Mononuclear cell (primary cell): ENCODE measurements around the gene CAMK2D. TPM values are rescaled to one million over a fixed set of nuclear protein-coding genes. Genes with fewer than 3 reads are reported as not detected.
"Not testable (repeated sequence)": the region's sequence is repeated elsewhere in the genome, so short reads cannot be mapped to it uniquely, and the experiment has no call there.

Experiments
- H3K27me3 ChIP-seq: 2 replicates; pipeline ENCODE4 v1.6.0; 2011; ENCODE audit warnings: low read length, control low read depth; ENCODE audit not compliant: insufficient read depth
- H3K4me1 ChIP-seq: 2 replicates; pipeline ENCODE4 v1.5.1; 2011; ENCODE audit warnings: mild to moderate bottlenecking, low read length, control low read depth; ENCODE audit not compliant: insufficient read depth
- H3K4me3 ChIP-seq: 2 replicates; pipeline ENCODE4 v1.5.1; 2011; ENCODE audit warnings: mild to moderate bottlenecking, low read length, moderate library complexity
- H3K9me3 ChIP-seq: 2 replicates; pipeline ENCODE4 v1.5.1; 2011; ENCODE audit warnings: low read depth, mild to moderate bottlenecking, control low read depth, low read length
- total RNA-seq: library from RNA; depleted of rRNA; stranded (reverse); fragments of >200 nt; gene quantifications from one replicate; pipeline ENCODE4 v1.2.3, GENCODE V29; 2012

Gene CAMK2D
- total RNA-seq, 1 donor: 58.6 TPM

- Histone ChIP-seq H3K27me3 (no peaks in the 10 kb centered on the region), H3K4me1 (peaks cover 11% of the 10 kb centered on the region), H3K4me3 (no peak overlapping the region), H3K9me3 (no peaks in the 10 kb centered on the region)
Observed at GRCh38 chr4:113691676-113692075, 69.9 kb downstream of the CAMK2D start.

GRCh38 chr4:113689394-113689793 is 72.1 kb downstream of the CAMK2D start:
- no peak overlapping the region for H3K4me3 ChIP-seq
- H3K27me3 ChIP-seq: no peaks in the 10 kb centered on the region
- H3K4me1 ChIP-seq: peaks cover 18% of the 10 kb centered on the region
- H3K9me3 ChIP-seq: no peaks in the 10 kb centered on the region

GRCh38 chr4:113687067-113687718 is 74.3 kb downstream of the CAMK2D start:
- no peaks in the 10 kb centered on the region for H3K27me3 ChIP-seq
- H3K4me1 ChIP-seq: peaks cover 16% of the 10 kb centered on the region
- H3K9me3 ChIP-seq: no peaks in the 10 kb centered on the region
- H3K4me3 ChIP-seq: no peak overlapping the region

- peaks cover 11% of the 10 kb centered on the region for H3K4me1 ChIP-seq
- not testable (repeated sequence) for H3K27me3 ChIP-seq
Observed at GRCh38 chr4:113685157-113685556, 76.4 kb downstream of the CAMK2D start.

GRCh38 chr4:113684534-113685091 is 76.9 kb downstream of the CAMK2D start:
- Histone ChIP-seq H3K4me1 (peaks cover 11% of the 10 kb centered on the region), H3K9me3 (no peaks in the 10 kb centered on the region), H3K27me3 (no peaks in the 10 kb centered on the region), H3K4me3 (no peak overlapping the region)

More at GRCh38 chr4:113685157-113685556, 76.4 kb downstream of the CAMK2D start:
- not testable (repeated sequence) for H3K9me3 ChIP-seq, H3K4me3 ChIP-seq

GRCh38 chr4:113682730-113683537 is 78.6 kb downstream of the CAMK2D start:
- peaks cover 11% of the 10 kb centered on the region for H3K4me1 ChIP-seq
- no peaks in the 10 kb centered on the region for H3K9me3 ChIP-seq
- H3K27me3 ChIP-seq: no peaks in the 10 kb centered on the region
- H3K4me3 ChIP-seq: no peak overlapping the region

GRCh38 chr4:113678641-113679040 is 82.9 kb downstream of the CAMK2D start:
- Histone ChIP-seq H3K4me3 (no peak overlapping the region), H3K4me1 (peaks cover 9% of the 10 kb centered on the region), H3K9me3 (no peaks in the 10 kb centered on the region), H3K27me3 (no peaks in the 10 kb centered on the region)

GRCh38 chr4:113677325-113677724 is 84.2 kb downstream of the CAMK2D start:
- H3K4me3 ChIP-seq: no peak overlapping the region

GRCh38 chr4:113675731-113676697 is 85.5 kb downstream of the CAMK2D start:
- Histone ChIP-seq H3K9me3 (no peaks in the 10 kb centered on the region), H3K4me1 (peaks cover 13% of the 10 kb centered on the region), H3K27me3 (no peaks in the 10 kb centered on the region)

More at GRCh38 chr4:113677325-113677724, 84.2 kb downstream of the CAMK2D start:
- Histone ChIP-seq H3K9me3 (no peaks in the 10 kb centered on the region), H3K27me3 (no peaks in the 10 kb centered on the region), H3K4me1 (peaks cover 13% of the 10 kb centered on the region)

GRCh38 chr4:113674733-113675132 is 86.8 kb downstream of the CAMK2D start:
- Histone ChIP-seq H3K27me3 (no peaks in the 10 kb centered on the region), H3K4me3 (no peak overlapping the region), H3K9me3 (no peaks in the 10 kb centered on the region), H3K4me1 (peaks cover 13% of the 10 kb centered on the region)

More at GRCh38 chr4:113675731-113676697, 85.5 kb downstream of the CAMK2D start:
- no peak overlapping the region for H3K4me3 ChIP-seq

- no peak overlapping the region for H3K4me3 ChIP-seq
- H3K4me1 ChIP-seq: peaks cover 13% of the 10 kb centered on the region
- no peaks in the 10 kb centered on the region for H3K9me3 ChIP-seq
- no peaks in the 10 kb centered on the region for H3K27me3 ChIP-seq
Observed at GRCh38 chr4:113674251-113674650, 87.3 kb downstream of the CAMK2D start.

- H3K4me1 ChIP-seq: peaks cover 13% of the 10 kb centered on the region
- H3K27me3 ChIP-seq: no peaks in the 10 kb centered on the region
- H3K9me3 ChIP-seq: no peaks in the 10 kb centered on the region
- no peak overlapping the region for H3K4me3 ChIP-seq
Observed at GRCh38 chr4:113673450-113673849, 88.1 kb downstream of the CAMK2D start.

- Histone ChIP-seq H3K4me3 (no peak overlapping the region), H3K4me1 (no peaks in the 10 kb centered on the region), H3K27me3 (no peaks in the 10 kb centered on the region), H3K9me3 (no peaks in the 10 kb centered on the region)
Observed at GRCh38 chr4:113666386-113667114, 95.0 kb downstream of the CAMK2D start.

GRCh38 chr4:113665036-113665435 is 96.5 kb downstream of the CAMK2D start:
- Histone ChIP-seq H3K27me3 (no peaks in the 10 kb centered on the region), H3K4me1 (no peaks in the 10 kb centered on the region), H3K9me3 (no peaks in the 10 kb centered on the region), H3K4me3 (no peak overlapping the region)
